Liver (tissue), 9 donors: Measurements from ENCODE around the gene SLCO4A1. TPM values are rescaled to one million over a fixed set of nuclear protein-coding genes. Genes with fewer than 3 reads are reported as not detected.

ENCODE experiments used
- DNase-seq: peaks from one replicate; pipeline ENCODE4 v3.0.0-alpha.2; 2017; ENCODE audit warnings: low spot score
- H3K27ac ChIP-seq, 2 donors: one replicate each; pipeline ENCODE4 v1.7.0; 2013; ENCODE audit warnings: inconsistent platforms in 2 of 2, low read length in 2 of 2, control low read depth in 1 of 2, low read depth in 1 of 2, mild to moderate bottlenecking in 1 of 2
- H3K27me3 ChIP-seq, 4 donors: one replicate each; pipeline versions ENCODE4 v1.6.1 to v1.7.0; 2013; ENCODE audit warnings: low read length in 3 of 4, inconsistent platforms in 1 of 4, mild to moderate bottlenecking in 1 of 4, moderate library complexity in 1 of 4; ENCODE audit not compliant: control insufficient read depth in 4 of 4, insufficient read depth in 4 of 4
- H3K36me3 ChIP-seq, 4 donors: one replicate each; pipeline versions ENCODE4 v1.6.1 to v1.7.0; 2013; ENCODE audit warnings: low read length in 3 of 4, mild to moderate bottlenecking in 3 of 4, low read depth in 1 of 4, moderate library complexity in 1 of 4; ENCODE audit not compliant: control insufficient read depth in 4 of 4, insufficient read depth in 3 of 4
- H3K4me1 ChIP-seq, 4 donors: one replicate each; pipeline versions ENCODE4 v1.6.1 to v1.7.0; 2013; ENCODE audit warnings: low read length in 3 of 4, mild to moderate bottlenecking in 3 of 4, moderate library complexity in 1 of 4; ENCODE audit not compliant: control insufficient read depth in 4 of 4, insufficient read depth in 4 of 4
- H3K4me3 ChIP-seq, 3 donors: one replicate each; pipeline versions ENCODE4 v1.6.1 to v1.7.0; 2013; ENCODE audit warnings: low read length in 3 of 3, control low read depth in 1 of 3, low read depth in 1 of 3, mild to moderate bottlenecking in 1 of 3
- H3K9ac ChIP-seq, 2 donors: one replicate each; pipeline ENCODE4 v1.7.0; 2013; ENCODE audit warnings: low read length in 2 of 2, mild to moderate bottlenecking in 2 of 2, moderate library complexity in 2 of 2, control low read depth in 1 of 2, low read depth in 1 of 2
- H3K9me3 ChIP-seq, 4 donors: one replicate each; pipeline versions ENCODE4 v1.6.1 to v1.7.0; 2013; ENCODE audit warnings: low read length in 3 of 4; ENCODE audit not compliant: control insufficient read depth in 4 of 4
- EGR1 ChIP-seq, 2 donors: IDR thresholded peaks; 2 replicates each; pipeline ENCODE4 v1.6.1; 2016 to 2018; ENCODE audit warnings: antibody characterized with exemption in 2 of 2, low read depth in 2 of 2
- FOXA1 ChIP-seq: IDR thresholded peaks from 2 replicates; pipeline ENCODE4 v1.6.1; 2016; ENCODE audit warnings: antibody characterized with exemption
- FOXA2 ChIP-seq: IDR thresholded peaks from 2 replicates; pipeline ENCODE4 v1.6.1; 2016; ENCODE audit warnings: antibody characterized with exemption
- GABPA ChIP-seq, 2 donors: IDR thresholded peaks in 1 of 2; conservative IDR thresholded peaks in 1 of 2; 2 replicates each; pipeline ENCODE4 v1.6.1; 2016; ENCODE audit warnings: antibody characterized with exemption in 2 of 2, mild to moderate bottlenecking in 1 of 2, moderate library complexity in 1 of 2
- HNF4A ChIP-seq, 2 donors: conservative IDR thresholded peaks; 2 replicates each; pipeline ENCODE4 v1.6.1; 2016; ENCODE audit warnings: antibody characterized with exemption in 2 of 2, mild to moderate bottlenecking in 2 of 2
- HNF4G ChIP-seq: IDR thresholded peaks from 2 replicates; pipeline ENCODE4 v1.6.1; 2016; ENCODE audit warnings: antibody characterized with exemption
- JUND ChIP-seq, 2 donors: IDR thresholded peaks; 2 replicates each; pipeline ENCODE4 v1.6.1; 2016; ENCODE audit warnings: antibody characterized with exemption in 2 of 2
- NR2F2 ChIP-seq: IDR thresholded peaks from 2 replicates; pipeline ENCODE4 v1.6.1; 2016; ENCODE audit warnings: antibody characterized with exemption
- RAD21 ChIP-seq, 2 donors: IDR thresholded peaks; 2 replicates each; pipeline ENCODE4 v1.6.1; 2016; ENCODE audit warnings: antibody characterized with exemption in 2 of 2, mild to moderate bottlenecking in 2 of 2
- RXRA ChIP-seq, 2 donors: IDR thresholded peaks; 2 replicates each; pipeline ENCODE4 v1.6.1; 2017 to 2018; ENCODE audit warnings: antibody characterized with exemption in 2 of 2, mild to moderate bottlenecking in 1 of 2
- SP1 ChIP-seq: IDR thresholded peaks from 2 replicates; pipeline ENCODE4 v1.6.1; 2018; ENCODE audit warnings: antibody characterized with exemption, mild to moderate bottlenecking
- TAF1 ChIP-seq: conservative IDR thresholded peaks from 2 replicates; pipeline ENCODE4 v1.6.1; 2016; ENCODE audit warnings: antibody characterized with exemption, mild to moderate bottlenecking
- YY1 ChIP-seq: IDR thresholded peaks from 2 replicates; pipeline ENCODE4 v1.6.1; 2016; ENCODE audit warnings: antibody characterized with exemption, mild to moderate bottlenecking
- WGBS: extraction: QIAGEN DNeasy Blood & Tissue Kit; methylation state at CpG from one replicate; pipeline ENCODE4 v1.1.7; 2013; 5-methylcytosine and 5-hydroxymethylcytosine counted together
- polyA plus RNA-seq, 2 donors: library from polyadenylated mRNA; stranded (reverse) in 1 of 2; unstranded in 1 of 2; fragments of 200-250 nt in 1 of 2; fragments of >200 nt in 1 of 2; fragmentation: Nextera tagmentation in 1 of 2; extraction: Ambion mirVana in 1 of 2; gene quantifications; one replicate each; pipeline versions ENCODE4 v1.2.1 to v1.2.3, GENCODE V29; 2013 to 2015
- total RNA-seq, 2 donors: library from RNA; depleted of rRNA; stranded (reverse); fragments of >200 nt; gene quantifications; one replicate each; pipeline ENCODE4 v1.2.3, GENCODE V29; 2014
- TF ChIP-seq, protein P1 (sequence below): IDR thresholded peaks from 2 replicates; pipeline ENCODE4 v1.6.1; 2016; ENCODE audit warnings: antibody characterized with exemption, mild to moderate bottlenecking
- TF ChIP-seq, protein P2 (sequence below): IDR thresholded peaks from 2 replicates; pipeline ENCODE4 v1.6.1; 2016; ENCODE audit warnings: antibody characterized with exemption
- TF ChIP-seq, protein P3 (sequence below): IDR thresholded peaks from 2 replicates; pipeline ENCODE4 v1.6.1; 2016; ENCODE audit warnings: antibody characterized with exemption
- TF ChIP-seq, protein P4 (sequence below): fragments of 150-350 bp; IDR thresholded peaks from 2 replicates; pipeline ENCODE4 v1.5.1; 2017; ENCODE audit warnings: improper control_type of control experiment, low read depth, low read length; ENCODE audit not compliant: missing input control
- TF ChIP-seq, protein P5 (sequence below): IDR thresholded peaks from 2 replicates; pipeline ENCODE4 v1.6.1; 2016; ENCODE audit warnings: antibody characterized with exemption
- donor health status: healthy.
- donor health status: healthy.
- donor health status: healthy.
- donor health status: healthy.
- donor health status: healthy.

Gene SLCO4A1
- total and polyA plus RNA-seq, 4 donors = 1.3 to 4.3 (median 2.6) TPM

DNA sequence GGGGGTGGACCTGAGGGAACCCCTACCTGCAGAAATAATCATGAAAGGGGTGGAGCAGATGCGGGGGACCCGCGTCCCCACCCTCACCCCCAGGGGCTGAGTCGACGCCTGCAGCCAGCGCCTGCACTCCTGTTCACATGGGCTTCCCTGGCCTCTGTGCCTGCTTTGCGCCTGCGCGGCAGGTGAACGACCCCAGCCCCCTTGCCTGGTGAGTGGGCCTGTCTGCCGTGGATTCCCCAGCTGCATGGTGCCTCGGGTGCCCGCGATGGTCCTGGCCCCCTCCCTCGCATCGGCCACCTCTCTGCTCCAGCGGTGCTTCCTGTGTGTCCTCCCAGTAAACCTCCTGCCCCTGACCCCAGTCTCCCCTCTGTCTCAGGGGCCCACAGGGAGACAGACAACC, 47.6 kb downstream of the SLCO4A1 start:
- Histone ChIP-seq H3K9ac (no peak overlapping the region), H3K9me3 (no peaks in the 10 kb centered on the region), H3K27ac (no peak overlapping the region), H3K4me3 (no peak overlapping the region), H3K27me3 (peaks cover 0 to 2% (median 0%) of the 10 kb centered on the region in 4 donors), H3K4me1 (peaks cover 0 to 3% (median 0%) of the 10 kb centered on the region in 4 donors), H3K36me3 (no peaks in the 10 kb centered on the region)
- TF ChIP-seq NR2F2 (no peak), EGR1 (IDR thresholded peaks at IDR 0.05; ENCODE audit: low read depth in 2 of 2) (no peak), FOXA1 (no peak), HNF4A (conservative IDR thresholded peaks at IDR 0.05) (no peak), HNF4G (no peak), RXRA (IDR thresholded peaks at IDR 0.05) (no peak), SP1 (no peak), YY1 (no peak), RAD21 (IDR thresholded peaks at IDR 0.05) (no peak), FOXA2 (no peak), TAF1 (no peak), JUND (IDR thresholded peaks at IDR 0.05) (no peak), GABPA (IDR thresholded peaks at IDR 0.05 in 1 of 2, conservative IDR thresholded peaks at IDR 0.05 in 1 of 2) (no peak)
- TF ChIP-seq, protein P1, sequence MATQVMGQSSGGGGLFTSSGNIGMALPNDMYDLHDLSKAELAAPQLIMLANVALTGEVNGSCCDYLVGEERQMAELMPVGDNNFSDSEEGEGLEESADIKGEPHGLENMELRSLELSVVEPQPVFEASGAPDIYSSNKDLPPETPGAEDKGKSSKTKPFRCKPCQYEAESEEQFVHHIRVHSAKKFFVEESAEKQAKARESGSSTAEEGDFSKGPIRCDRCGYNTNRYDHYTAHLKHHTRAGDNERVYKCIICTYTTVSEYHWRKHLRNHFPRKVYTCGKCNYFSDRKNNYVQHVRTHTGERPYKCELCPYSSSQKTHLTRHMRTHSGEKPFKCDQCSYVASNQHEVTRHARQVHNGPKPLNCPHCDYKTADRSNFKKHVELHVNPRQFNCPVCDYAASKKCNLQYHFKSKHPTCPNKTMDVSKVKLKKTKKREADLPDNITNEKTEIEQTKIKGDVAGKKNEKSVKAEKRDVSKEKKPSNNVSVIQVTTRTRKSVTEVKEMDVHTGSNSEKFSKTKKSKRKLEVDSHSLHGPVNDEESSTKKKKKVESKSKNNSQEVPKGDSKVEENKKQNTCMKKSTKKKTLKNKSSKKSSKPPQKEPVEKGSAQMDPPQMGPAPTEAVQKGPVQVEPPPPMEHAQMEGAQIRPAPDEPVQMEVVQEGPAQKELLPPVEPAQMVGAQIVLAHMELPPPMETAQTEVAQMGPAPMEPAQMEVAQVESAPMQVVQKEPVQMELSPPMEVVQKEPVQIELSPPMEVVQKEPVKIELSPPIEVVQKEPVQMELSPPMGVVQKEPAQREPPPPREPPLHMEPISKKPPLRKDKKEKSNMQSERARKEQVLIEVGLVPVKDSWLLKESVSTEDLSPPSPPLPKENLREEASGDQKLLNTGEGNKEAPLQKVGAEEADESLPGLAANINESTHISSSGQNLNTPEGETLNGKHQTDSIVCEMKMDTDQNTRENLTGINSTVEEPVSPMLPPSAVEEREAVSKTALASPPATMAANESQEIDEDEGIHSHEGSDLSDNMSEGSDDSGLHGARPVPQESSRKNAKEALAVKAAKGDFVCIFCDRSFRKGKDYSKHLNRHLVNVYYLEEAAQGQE = no peak
- TF ChIP-seq, protein P2, sequence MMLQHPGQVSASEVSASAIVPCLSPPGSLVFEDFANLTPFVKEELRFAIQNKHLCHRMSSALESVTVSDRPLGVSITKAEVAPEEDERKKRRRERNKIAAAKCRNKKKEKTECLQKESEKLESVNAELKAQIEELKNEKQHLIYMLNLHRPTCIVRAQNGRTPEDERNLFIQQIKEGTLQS = no peak
- TF ChIP-seq, protein P3, sequence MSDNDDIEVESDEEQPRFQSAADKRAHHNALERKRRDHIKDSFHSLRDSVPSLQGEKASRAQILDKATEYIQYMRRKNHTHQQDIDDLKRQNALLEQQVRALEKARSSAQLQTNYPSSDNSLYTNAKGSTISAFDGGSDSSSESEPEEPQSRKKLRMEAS = no peak
- TF ChIP-seq, protein P4, sequence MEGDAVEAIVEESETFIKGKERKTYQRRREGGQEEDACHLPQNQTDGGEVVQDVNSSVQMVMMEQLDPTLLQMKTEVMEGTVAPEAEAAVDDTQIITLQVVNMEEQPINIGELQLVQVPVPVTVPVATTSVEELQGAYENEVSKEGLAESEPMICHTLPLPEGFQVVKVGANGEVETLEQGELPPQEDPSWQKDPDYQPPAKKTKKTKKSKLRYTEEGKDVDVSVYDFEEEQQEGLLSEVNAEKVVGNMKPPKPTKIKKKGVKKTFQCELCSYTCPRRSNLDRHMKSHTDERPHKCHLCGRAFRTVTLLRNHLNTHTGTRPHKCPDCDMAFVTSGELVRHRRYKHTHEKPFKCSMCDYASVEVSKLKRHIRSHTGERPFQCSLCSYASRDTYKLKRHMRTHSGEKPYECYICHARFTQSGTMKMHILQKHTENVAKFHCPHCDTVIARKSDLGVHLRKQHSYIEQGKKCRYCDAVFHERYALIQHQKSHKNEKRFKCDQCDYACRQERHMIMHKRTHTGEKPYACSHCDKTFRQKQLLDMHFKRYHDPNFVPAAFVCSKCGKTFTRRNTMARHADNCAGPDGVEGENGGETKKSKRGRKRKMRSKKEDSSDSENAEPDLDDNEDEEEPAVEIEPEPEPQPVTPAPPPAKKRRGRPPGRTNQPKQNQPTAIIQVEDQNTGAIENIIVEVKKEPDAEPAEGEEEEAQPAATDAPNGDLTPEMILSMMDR = no peak
- TF ChIP-seq, protein P5, sequence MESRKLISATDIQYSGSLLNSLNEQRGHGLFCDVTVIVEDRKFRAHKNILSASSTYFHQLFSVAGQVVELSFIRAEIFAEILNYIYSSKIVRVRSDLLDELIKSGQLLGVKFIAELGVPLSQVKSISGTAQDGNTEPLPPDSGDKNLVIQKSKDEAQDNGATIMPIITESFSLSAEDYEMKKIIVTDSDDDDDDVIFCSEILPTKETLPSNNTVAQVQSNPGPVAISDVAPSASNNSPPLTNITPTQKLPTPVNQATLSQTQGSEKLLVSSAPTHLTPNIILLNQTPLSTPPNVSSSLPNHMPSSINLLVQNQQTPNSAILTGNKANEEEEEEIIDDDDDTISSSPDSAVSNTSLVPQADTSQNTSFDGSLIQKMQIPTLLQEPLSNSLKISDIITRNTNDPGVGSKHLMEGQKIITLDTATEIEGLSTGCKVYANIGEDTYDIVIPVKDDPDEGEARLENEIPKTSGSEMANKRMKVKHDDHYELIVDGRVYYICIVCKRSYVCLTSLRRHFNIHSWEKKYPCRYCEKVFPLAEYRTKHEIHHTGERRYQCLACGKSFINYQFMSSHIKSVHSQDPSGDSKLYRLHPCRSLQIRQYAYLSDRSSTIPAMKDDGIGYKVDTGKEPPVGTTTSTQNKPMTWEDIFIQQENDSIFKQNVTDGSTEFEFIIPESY = no peak
- DNase-seq = no peak
- 80% methylated on average over 17 of the region's 17 CpGs for WGBS
